Cerebellar cortex (tissue), 1 donor: Measurements from ENCODE around the gene PDE6H.

Experiments
- DNase-seq: peaks from one replicate; pipeline ENCODE4 v3.0.0-alpha.2; 2015; ENCODE audit warnings: low spot score

The PDE6H gene

DNA sequence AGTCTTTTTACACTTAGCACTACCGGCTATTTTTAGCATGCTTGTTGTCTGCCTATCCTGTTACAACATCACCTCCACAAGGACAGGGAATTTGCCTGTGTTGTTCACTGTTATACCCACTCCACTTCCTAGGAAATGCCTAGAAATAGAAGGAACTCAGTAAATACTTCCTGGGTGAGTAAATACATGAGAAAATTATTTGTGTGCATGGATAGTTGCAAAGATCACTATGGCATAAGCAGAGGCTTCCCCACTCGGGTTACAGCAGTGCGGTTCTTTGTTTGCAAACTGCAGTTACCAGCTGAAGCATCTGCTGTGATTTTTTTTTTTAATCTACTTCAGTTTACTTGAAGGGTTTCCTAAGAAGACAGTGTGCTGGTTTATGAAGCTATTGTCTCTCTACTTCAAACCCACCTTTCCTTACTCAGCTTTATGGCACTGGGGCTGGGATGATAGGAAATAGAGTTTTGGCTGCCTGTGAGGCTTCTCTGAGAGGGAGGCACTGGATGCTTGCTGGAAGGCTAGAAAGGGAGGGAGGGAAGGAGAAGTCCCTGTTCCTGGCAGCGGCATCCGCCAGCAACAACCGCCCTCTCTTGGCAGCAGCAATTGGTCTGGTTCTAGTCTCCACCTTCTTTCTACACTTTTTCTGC lies 29.0 kb downstream of the PDE6H start:
- DNase-seq, result peak; percentile 16

DNA sequence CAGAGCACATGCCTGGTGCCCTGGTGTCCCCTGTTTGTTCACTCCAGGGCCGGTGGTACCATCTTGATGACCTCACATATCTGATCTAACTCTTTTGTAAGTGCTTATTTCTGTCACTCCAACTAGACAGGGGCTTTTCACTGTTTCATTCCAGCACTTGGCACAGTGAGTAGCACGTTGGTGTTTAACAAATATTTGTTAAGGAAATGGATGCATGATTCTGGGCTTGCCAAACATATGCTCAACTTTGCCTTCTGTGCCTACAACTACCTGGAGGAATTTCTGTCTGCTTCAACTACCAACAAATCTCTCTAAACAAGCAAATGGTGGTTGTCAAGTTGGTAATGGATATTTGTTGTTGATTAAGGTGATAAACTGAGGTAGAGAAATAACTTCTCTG lies 31.6 kb downstream of the PDE6H start:
- DNase-seq, result no peak

- no peak for DNase-seq
Observed at GRCh38 chr12:15005064-15005463, 32.2 kb downstream of the PDE6H start.

DNA sequence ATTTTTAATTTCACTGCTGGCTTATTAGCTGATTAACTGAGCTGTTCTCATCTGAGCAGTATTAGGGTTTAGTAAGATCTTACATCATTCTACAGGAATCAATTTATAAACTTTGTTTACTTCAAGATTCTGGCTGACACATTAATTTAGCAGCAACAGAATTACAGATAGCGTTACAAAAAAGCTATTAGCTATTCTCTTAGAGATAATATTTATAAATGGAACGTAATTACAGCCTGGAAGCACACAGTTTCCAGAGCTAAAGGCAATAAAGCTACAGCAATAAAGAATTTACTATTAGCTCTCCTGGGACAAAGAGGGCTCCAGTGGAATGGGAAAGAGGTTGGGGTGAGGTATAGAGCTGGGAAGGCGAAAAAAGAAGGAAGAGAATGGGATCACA lies 34.7 kb downstream of the PDE6H start:
- DNase-seq, result no peak

DNA sequence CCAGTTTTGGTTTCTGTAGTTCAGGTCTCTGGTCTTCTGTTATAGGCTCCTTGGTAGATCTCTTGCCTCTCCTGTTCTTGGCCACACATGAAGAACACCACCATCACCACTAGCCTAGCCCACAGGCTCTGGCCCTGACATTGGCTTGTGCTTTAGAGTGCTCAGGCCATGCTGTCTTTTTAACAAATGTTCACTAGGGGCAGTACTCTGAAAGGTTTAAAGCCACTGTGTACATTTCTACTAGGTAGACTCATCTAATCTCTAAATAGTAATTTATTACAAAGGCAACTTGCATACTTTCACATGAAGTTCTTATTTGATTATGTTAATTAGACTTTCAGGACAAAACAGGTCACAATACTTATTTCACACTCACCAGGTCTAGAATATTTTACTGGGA lies 38.3 kb downstream of the PDE6H start:
- DNase-seq, result no peak

DNA sequence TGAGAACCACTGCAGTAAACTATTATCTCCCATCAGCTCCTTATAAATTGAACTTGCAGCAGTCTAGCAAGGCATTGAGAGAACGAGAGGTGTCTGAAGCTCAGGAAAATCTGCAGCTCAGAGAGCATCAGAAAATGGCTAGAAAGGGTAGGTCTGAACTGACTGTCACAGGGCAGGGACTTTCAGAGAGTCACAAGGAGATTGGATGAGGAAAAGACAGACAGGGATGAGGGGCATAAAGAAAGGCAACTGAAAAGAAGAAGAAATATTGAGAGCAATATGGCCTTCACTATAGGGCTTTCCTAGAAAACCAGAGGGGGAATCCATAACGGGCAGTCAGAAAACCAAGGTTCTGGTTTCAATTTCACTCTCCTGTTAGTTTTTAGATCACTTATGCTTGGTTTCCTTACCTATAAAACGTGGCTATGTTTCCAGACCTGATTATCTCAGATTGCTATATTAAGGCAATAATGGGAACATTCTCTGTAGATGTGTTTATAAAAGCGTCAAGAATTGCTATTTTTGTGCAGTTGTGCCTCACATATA lies 40.9 kb downstream of the PDE6H start:
- no peak for DNase-seq

DNA sequence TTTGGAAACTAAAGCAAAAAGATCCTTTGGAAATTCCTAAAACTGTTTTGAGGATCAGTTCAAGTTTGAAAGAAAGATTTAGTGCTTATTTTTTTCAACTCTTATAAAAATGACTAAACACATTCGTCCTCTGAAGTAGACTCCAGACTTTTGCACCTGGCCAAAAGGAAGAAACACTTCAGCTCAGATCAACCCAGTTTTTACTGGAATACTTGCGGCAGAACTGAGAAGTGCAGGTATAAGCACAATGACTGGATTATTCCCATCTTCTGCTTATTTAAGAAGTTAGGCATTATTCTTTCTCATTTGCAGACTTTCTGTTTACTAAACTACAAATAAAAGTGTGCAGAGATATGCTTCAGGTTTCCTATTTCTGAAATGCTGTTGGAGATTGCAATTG lies 41.9 kb downstream of the PDE6H start:
- no peak for DNase-seq

DNA sequence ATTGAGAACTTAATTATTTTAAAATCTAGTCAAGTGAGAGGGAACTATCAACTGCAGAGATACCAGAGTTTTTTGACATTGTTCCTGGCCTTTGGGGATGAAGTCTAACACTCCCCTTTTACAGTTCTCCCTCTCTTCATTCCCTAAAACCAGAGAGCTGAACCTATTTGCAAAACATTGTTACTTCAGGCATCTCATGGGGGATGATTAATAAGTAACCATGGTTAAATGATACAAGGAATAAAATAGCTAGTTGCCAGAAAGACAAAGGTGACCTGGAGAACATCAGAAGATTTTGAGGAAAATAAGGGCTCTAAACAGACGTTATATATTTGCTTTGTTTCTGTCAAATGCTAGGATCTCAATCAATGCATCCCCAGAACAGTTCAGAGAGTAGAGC lies 42.3 kb downstream of the PDE6H start:
- no peak for DNase-seq

DNA sequence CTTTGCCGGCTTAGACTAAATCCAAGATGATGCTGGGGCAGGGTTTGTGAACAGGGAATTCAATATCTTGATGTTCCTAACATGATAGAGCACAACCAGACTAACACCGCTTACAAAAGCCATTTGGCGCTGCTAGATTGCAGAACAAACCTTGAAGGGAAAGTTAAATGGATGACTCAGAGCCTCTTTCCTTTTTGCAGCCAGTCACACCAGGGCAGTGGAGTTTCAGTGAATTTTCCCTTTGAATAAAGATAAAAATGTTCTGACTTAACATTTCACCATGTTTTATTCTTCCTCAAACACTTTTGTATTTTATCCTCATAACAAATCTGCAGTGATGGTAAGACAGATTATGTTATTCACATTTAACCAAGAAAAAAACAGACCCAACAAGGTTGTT lies 47.3 kb downstream of the PDE6H start:
- DNase-seq, result no peak
